Head of caudate nucleus (tissue), 42 donors: ENCODE data around the gene MARK3.

Source experiments
- DNase-seq, 42 donors: peaks; one replicate each; pipeline versions ENCODE4 v3.0.0 to v3.0.0-alpha.2; 2020 to 2021; ENCODE audit warnings: mixed read lengths in 7 of 42
- intact Hi-C: fragments of 100-400 bp; cut with DNase I; formaldehyde crosslinking; loops from one replicate; pipeline ENCODE4 v1.15.0; 2022

Gene MARK3

GRCh38 chr14:103528146-103528586 is 143.0 kb downstream of the MARK3 start:
- intact Hi-C loops, result no loop called here
- DNase-seq, result peak in 25 of 42 donors; percentile 39 to 81 (median 66)

DNA sequence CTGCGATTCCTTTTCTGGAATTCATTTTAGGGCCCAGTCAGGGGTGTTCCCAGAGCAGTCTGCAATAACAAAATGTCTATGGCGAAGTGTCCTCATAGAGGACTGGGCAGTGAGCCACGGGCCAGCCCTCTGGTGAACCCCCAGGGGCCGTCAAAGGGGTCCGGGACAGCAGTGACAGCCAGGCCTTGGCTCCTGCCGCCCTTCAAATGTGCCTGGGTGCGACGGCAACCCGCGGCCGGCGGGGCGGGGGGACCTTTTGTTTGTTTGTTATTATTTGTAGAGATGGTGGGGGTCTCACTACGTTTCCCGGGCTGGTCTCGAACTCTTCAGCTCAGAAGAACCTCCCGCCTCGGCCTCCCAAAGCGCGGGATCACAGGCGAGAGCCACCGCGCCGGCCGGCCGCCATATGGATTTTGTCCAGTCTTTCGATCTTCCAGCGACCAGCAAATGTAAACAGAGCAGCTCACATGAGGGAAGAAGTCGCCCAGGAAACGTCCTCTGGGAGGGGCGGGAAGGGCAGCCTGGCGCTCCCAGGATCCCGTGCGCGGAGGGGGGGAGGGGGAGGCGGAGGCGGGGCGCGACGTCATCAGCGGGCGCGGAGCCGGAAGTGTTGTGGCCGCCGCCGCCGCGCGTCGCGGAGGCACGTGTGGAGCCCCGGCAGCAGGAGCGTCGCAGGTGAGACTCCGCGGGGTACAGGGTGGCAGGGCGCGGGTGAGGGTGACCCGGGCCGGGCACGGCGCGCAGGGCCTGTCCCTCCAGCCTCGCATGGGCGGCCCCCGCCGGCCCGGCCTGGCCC is 143.6 kb downstream of the MARK3 start, which contains the start of gene TRMT61A:
Gene TRMT61A, plus strand, starts transcription at position 610 of the 796 bp plus-strand sequence. CDS start 783 bp downstream, outside the sequence.
- intact Hi-C loops, result no loop called here
- peak; percentile 77 to 95 (median 87) for DNase-seq

GRCh38 chr14:103529383-103530365 is 144.5 kb downstream of the MARK3 start:
- DNase-seq, result peak in 3 of 42 donors; percentile 6 to 41 (median 28)
- intact Hi-C loops, result no loop called here

DNA sequence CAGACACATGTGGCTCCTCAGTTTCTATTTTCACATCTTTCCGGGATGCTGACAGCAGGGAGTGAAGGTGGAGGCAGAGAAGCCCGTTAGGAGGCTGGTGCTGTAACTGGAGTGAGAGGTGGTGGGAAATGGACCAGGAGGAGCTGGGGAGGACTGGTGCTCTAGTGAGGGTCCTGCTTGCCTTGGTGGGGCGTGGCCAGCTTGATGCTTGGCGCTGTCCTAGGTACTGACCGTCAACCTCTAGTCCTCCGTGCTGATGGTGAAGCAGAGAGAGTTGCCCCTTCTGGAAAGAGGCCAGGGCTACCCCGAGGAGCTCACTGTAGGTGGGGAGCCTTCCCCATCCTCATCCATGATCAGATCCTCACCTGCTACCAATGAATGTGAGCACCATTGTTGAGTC is 145.2 kb downstream of the MARK3 start:
- intact Hi-C loops, result no loop called here
- DNase-seq, result no peak

GRCh38 chr14:103530831-103531230 is 145.6 kb downstream of the MARK3 start:
- DNase-seq, result no peak

GRCh38 chr14:103531421-103532215 is 146.4 kb downstream of the MARK3 start:
- intact Hi-C loops, result no loop called here

More at GRCh38 chr14:103530831-103531230, 145.6 kb downstream of the MARK3 start:
- intact Hi-C loops, result no loop called here

GRCh38 chr14:103532216-103533136 is 147.3 kb downstream of the MARK3 start:
- DNase-seq, result no peak
- intact Hi-C loops, result no loop called here

More at GRCh38 chr14:103531421-103532215, 146.4 kb downstream of the MARK3 start:
- DNase-seq, result no peak

GRCh38 chr14:103533137-103533998 is 148.2 kb downstream of the MARK3 start:
- intact Hi-C loops, result no loop called here
- peak in 2 of 42 donors; percentile 26 to 37 for DNase-seq

DNA sequence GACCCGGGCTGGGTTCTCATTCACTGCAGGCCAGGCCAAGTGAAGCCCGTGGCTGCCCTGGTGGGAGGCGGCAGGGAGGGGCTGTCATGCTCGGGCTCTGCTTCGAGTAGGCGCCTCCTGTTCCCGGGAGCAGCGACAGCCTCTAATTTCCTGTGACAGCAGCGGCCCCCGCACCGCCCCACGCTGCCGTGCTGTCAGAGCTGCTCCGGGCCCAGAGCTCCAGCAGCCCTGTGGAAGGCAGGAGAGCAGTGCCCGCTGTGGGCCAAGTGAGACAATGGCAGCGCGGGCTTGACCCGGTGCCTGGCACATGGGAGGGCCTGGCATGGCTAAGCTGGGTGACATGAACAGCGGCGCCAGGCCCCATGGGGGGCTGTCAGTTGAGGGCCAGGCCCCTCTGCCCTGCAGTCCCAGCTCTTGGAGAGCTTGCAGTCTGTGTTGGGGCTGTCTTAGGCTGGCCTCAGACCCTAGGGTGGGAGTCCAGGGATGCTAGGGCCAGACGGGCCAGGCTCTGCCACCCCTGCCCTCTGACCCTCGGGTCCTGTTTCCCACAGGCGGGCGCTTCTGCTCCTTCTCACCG is 148.9 kb downstream of the MARK3 start:
- intact Hi-C loops, result no loop called here
- DNase-seq, result peak in 40 of 42 donors; percentile 64 to 96 (median 86)

DNA sequence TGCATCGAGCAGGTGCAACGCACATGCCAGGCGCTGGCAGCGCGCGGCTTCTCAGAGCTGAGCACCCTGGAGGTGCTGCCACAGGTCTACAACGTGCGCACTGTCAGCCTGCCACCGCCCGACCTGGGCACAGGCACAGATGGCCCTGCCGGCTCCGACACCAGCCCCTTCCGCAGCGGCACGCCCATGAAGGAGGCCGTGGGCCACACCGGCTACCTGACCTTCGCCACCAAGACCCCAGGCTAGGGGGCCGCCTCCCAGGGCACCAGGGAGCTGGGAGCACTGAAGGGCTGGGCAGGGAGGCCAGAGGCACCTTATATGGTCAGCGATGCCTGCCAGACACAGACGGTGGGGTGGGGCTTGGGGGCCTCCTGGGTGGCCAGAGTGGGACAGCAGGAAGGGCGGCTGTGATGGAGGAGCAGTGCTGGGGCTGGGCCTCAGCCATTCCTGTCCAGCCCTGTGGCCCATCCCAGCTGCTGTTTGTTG is 149.4 kb downstream of the MARK3 start:
- intact Hi-C loops, result no loop called here
- peak in 21 of 42 donors; percentile 51 to 84 (median 72) for DNase-seq

DNA sequence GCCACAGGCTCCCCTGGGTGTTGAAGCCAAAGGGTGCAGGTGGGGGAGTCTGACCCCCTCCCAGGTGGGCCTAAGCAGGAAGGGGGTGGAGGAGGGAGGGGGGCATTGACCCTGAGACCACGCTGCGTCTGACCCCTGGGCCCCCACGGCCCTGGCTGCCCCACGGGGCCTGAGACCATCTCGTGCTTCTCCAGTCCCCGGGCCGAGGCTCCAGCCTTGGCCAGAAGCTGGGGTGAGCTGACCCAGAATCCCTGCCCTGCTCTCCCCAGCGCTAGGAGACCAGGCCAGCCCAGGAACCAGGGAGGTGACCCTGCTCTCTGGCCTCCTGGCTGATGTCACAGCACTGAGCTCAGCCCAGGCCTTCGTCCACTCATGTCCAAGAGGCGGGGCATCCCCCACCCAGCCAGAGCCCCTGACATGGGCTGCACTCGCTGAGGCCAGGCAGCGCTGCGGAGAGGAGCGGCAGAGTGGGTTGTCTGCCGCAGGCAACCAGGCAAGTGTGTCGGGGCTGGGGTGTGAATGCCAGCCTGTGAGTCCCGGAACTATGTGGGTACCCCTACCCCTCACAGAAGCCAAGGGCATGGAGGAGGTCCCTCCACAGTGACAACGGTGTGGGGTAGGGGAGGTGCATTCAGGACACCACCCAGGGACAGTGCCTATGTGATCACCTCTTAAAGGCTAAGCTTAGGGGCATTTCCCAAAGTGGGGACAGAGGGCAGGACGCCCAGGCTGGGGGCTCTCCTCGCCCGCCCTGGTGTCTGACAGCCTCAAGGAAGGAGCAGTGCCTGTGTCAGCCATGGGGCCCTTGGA is 150.1 kb downstream of the MARK3 start:
- no peak for DNase-seq
- intact Hi-C loops, result no loop called here

- intact Hi-C loops, result no loop called here
- peak in 1 of 42 donors; percentile 17 for DNase-seq
These were observed 150.8 kb downstream of the MARK3 start for GRCh38 chr14:103535891-103536565.

DNA sequence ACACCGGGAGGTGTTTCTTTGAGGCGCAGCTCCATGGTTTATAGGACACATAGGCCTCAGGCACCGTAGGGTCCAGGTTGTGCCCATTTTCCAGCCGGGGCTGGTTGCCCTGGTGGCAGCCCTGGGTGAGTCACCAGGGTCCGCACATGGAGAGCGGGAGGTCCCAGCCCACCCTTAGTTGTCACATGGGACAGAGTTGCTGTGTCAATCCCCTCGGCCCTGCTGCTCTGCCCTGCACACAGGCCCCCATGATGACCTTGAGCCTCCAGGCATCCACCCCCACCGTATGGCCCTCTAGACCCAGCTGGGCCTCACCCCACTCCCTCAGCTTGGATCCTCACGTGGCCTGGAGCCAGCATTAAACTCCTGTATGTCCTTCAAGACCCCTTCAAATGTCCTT is 151.5 kb downstream of the MARK3 start:
- peak in 1 of 42 donors; percentile 13 for DNase-seq
- intact Hi-C loops, result no loop called here

- intact Hi-C loops, result no loop called here
- DNase-seq, result peak in 1 of 42 donors; percentile 13
These were observed 152.2 kb downstream of the MARK3 start for GRCh38 chr14:103537175-103537990.
